ENCODE results near the gene DTL. TPM values are rescaled to one million over a fixed set of nuclear protein-coding genes. Genes with fewer than 3 reads are reported as not detected.

The DTL gene
- total RNA-seq, 2 experiments from 2014 or later, result 86.2 to 97.2 TPM

DNA sequence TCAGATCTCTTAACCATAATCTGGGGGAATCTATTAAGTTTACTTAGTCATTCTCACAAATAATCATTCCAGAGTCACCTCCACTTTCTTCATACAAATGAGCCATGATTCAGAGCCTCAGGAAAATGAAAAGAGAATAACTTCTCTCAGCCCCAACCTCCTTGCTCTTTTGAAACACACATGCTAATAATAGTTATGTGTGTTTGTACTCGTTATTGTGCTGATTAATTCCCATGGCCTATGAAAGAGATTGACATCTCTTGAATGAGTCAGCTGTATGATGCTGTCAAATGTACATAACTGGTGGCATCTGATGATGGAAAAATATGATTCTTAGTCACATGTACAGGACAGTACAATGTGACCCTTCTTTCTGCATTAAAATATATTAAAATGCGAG is 41.5 kb downstream of the DTL start:
- peaks cover 44% of the 10 kb centered on the region for H3K36me3 Mint-ChIP-seq
- H3K27ac Mint-ChIP-seq, result no peak overlapping the region
- CTCF ChIA-PET, result interaction anchor here (1.4 to 1.6 kb wide), 2 partner anchors 15 to 379 kb away, joined by 3 to 5 read pairs; no protein-coding TSS in a partner anchor
- H3K4me1 Mint-ChIP-seq, result no peaks in the 10 kb centered on the region
- no peaks in the 10 kb centered on the region for H3K9me3 Mint-ChIP-seq (ENCODE audit: low read depth)
- no peaks in the 10 kb centered on the region for H3K27me3 Mint-ChIP-seq
- no peak for DNase-seq
- no peak for ATAC-seq
- no peak overlapping the region for H3K4me3 Mint-ChIP-seq

DNA sequence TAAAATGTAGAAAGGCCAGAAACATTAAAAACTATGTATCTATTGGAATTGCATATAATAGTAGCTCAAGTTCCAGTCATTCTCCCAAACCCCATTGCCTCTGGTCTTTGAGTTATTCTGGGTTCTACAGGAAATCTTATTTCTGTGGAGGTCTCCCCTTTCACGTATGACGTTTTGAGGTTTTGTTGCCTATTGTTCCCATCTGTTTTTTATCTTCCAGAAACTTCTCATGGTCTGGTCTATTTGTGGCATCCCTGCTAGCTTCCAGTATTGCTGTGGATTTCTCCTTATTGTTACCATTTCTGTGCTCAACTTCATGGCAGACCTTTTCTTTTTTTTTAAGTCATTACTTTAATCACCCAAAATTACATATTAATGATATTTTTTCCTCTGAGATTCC is 43.3 kb downstream of the DTL start:
- ATAC-seq (no peak), DNase-seq (no peak)
- Mint-ChIP-seq H3K4me1 (no peaks in the 10 kb centered on the region), H3K27me3 (no peaks in the 10 kb centered on the region), H3K27ac (no peak overlapping the region), H3K4me3 (no peak overlapping the region), H3K36me3 (peaks cover 41% of the 10 kb centered on the region), H3K9me3 (ENCODE audit: low read depth) (no peaks in the 10 kb centered on the region)
- CTCF ChIA-PET, result interaction anchor here (1.2 to 1.5 kb wide), 3 partner anchors 9 to 380 kb away, joined by 3 to 4 read pairs (median 3); no protein-coding TSS in a partner anchor

DNA sequence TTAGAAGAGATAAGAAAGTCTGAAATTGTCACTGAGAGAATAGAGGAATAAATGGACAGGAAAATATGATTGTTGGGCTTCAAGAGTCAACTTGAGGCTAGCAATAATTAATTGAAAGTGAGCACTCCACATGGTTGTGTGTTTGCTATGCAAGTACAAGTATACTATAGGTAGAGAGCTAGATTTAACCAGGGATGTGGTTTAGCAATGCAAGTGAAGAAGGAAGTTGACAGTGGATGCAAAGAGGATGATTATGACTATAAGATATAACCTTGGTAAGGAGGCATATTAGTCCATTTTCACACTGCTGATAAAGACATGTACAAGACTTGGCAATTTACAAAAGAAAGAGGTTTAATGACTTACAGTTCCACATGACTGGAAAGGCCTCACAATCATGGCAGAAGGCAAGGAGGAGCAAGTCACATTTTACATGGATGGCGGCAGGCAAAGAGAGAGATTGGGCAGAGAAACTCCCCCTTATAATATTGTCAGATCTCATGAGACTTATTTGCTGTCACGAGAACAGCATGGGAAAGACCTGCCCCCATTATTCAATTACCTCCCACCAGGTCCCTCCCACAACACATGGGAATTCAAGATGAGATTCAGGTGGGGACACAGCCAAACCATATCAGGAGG is 47.3 kb downstream of the DTL start:
- no peak overlapping the region for H3K27ac Mint-ChIP-seq
- peaks cover 37% of the 10 kb centered on the region for H3K36me3 Mint-ChIP-seq
- no peaks in the 10 kb centered on the region for H3K27me3 Mint-ChIP-seq
- no peak overlapping the region for H3K4me3 Mint-ChIP-seq
- DNase-seq (no peak), ATAC-seq (peak; percentile 45)
- CTCF ChIA-PET, result interaction anchor here (1.3 to 2.1 kb wide), 3 partner anchors 12 to 373 kb away, joined by 4 to 5 read pairs (median 5); no protein-coding TSS in a partner anchor
- H3K4me1 Mint-ChIP-seq, result peaks cover 3% of the 10 kb centered on the region
- no peaks in the 10 kb centered on the region for H3K9me3 Mint-ChIP-seq (ENCODE audit: low read depth)

DNA sequence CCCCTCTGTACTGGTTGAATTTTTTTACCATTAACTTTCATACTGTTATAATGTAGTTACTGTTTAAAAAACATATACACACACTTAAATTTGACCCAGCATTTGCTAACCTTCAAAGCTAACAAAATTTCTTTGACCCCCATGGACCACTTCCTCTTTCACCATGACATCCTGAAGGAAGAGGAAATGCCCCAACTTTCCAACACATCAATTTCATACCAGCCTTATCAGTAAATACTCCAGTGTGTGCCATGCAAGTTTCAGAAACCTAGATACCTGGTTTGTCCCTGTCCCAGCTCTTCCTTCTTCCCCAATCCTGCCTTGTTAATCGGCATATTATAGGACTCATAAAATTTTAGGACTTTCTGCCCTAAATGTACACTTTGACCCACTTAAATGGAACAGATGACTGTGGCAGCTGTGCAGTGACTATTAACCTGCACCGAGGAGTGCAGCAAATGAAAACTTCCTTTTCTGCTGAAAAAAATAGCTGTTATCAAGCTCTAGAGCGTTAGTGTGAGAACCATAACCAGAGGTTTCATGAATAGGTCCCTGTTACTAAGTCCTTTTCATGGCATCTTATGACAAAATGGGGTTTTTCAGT is 54.1 kb downstream of the DTL start:
- Mint-ChIP-seq H3K36me3 (peaks cover 79% of the 10 kb centered on the region), H3K4me3 (no peak overlapping the region), H3K4me1 (peaks cover 17% of the 10 kb centered on the region), H3K27me3 (no peaks in the 10 kb centered on the region), H3K27ac (peak overlapping the region; percentile 14), H3K9me3 (ENCODE audit: low read depth) (no peaks in the 10 kb centered on the region)
- DNase-seq (no peak), ATAC-seq (no peak)
- CTCF ChIA-PET, result interaction anchor here (1.3 to 2.0 kb wide), 2 partner anchors 18 to 54 kb away, joined by 3 to 7 read pairs; partner anchors contain the start of genes DTL and INTS7

DNA sequence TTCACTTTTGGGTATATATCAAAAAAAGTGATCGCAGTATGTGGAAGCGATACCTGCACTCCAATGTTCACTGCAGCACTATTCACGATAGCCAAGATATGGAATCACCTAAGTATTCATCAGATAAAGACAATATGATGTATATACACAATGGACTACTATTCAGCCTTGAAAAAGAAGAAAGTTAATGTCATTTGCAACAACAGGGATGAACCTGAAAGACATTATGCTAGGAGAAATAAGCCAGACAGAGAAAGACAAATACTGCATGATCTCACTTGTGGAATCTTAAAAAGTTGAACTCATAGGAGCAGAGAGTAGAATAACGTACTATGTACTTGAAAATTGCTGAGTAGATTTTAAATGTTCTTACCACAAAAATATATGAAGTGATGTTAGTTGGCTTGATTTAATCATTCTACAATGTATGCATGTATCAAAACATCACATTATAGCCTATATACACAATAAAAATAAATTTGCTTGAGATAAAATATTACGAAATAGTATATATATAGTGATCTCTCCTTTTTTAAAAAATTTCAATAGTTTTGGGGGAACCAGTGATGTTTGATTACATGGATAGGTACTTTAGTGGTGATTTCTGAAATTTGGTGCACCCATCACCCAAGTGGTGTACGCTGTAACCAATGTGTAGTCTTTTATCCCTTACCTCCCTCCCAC is 56.0 kb downstream of the DTL start:
- Mint-ChIP-seq H3K27ac (no peak overlapping the region), H3K27me3 (no peaks in the 10 kb centered on the region), H3K9me3 (ENCODE audit: low read depth) (no peaks in the 10 kb centered on the region), H3K4me1 (peaks cover 27% of the 10 kb centered on the region), H3K4me3 (no peak overlapping the region), H3K36me3 (peaks cover 83% of the 10 kb centered on the region)
- DNase-seq (no peak), ATAC-seq (no peak)
- CTCF ChIA-PET, result no interaction called here

DNA sequence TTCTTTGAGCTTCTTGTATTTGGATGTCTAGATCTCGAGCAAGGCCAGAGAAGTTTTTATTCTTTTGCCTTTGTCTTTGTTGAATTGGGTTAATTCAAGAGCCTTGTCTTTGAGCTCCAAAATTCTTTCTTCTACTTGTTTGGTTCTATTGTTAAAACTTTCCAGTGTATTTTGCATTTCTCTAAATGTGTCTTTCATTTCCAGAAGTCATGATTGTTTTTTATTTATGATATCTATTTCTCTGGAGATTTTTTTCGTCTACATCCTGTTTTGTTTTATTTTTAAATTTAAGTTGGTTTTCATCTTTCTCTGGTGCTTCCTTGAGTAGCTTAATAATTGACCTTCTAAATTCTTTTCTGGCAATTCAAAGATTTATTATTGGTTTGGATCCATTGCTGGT is 61.8 kb downstream of the DTL start:
- Mint-ChIP-seq H3K27ac (no peak overlapping the region), H3K9me3 (ENCODE audit: low read depth) (no peaks in the 10 kb centered on the region), H3K27me3 (no peaks in the 10 kb centered on the region), H3K4me3 (no peak overlapping the region), H3K36me3 (peaks cover 85% of the 10 kb centered on the region), H3K4me1 (peaks cover 21% of the 10 kb centered on the region)
- ATAC-seq, result no peak
- CTCF ChIA-PET, result interaction anchor here (1.1 to 1.6 kb wide), 5 partner anchors 10 to 358 kb away, joined by 3 to 7 read pairs (median 5); partner anchors contain the start of genes DTL and INTS7
- DNase-seq, result no peak

DNA sequence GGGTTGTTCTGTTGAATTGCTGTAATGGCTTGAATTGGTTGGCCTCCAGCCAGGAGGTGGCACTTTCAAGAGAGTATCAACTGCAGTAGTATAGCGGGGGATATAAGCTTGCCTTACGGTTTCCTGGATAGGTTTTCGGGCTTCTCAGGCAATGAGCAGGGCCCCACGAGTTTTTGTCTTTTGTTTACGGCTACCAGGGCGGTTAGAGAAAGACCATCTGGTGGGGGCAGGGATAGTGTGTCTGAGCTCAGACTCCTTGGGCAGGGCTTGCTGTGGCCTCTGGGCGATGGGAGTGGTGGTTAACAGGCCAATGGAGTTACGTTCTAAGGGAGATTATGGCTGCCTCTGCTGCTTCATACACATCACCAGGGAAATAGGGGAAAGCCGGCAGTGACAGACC is 62.8 kb downstream of the DTL start:
- CTCF ChIA-PET, result interaction anchor here (1.5 to 1.6 kb wide), 2 partner anchors 9 to 193 kb away, joined by 4 to 5 read pairs; no protein-coding TSS in a partner anchor
- no peaks in the 10 kb centered on the region for H3K9me3 Mint-ChIP-seq (ENCODE audit: low read depth)
- H3K27me3 Mint-ChIP-seq, result no peaks in the 10 kb centered on the region
- H3K27ac Mint-ChIP-seq, result no peak overlapping the region
- DNase-seq, result no peak
- no peak overlapping the region for H3K4me3 Mint-ChIP-seq
- ATAC-seq, result no peak
- peaks cover 21% of the 10 kb centered on the region for H3K4me1 Mint-ChIP-seq
- peaks cover 83% of the 10 kb centered on the region for H3K36me3 Mint-ChIP-seq

DNA sequence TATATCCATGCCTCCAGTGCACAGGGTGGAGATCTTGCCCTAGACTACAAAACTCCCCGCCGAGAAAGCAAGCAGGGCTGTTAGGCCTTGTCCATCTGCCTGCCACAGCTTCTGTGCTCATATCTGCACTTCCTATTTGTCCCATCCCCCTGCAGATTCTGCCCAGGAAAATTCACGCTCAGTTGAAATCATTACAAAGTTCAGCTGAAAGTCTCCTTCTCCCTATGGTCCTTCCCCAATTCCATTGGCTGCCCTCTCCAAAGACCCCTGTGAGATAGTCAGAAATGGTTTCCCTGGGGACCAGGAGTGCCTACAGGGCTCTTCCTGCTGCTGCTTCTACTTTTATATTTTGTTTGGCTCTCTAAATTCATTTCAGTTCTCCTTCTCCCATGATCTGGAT is 63.2 kb downstream of the DTL start:
- CTCF ChIA-PET, result no interaction called here
- H3K4me1 Mint-ChIP-seq, result peaks cover 21% of the 10 kb centered on the region
- no peak for DNase-seq
- H3K9me3 Mint-ChIP-seq (ENCODE audit: low read depth), result no peaks in the 10 kb centered on the region
- no peak for ATAC-seq
- no peaks in the 10 kb centered on the region for H3K27me3 Mint-ChIP-seq
- peaks cover 81% of the 10 kb centered on the region for H3K36me3 Mint-ChIP-seq
- H3K4me3 Mint-ChIP-seq, result no peak overlapping the region
- H3K27ac Mint-ChIP-seq, result no peak overlapping the region

DNA sequence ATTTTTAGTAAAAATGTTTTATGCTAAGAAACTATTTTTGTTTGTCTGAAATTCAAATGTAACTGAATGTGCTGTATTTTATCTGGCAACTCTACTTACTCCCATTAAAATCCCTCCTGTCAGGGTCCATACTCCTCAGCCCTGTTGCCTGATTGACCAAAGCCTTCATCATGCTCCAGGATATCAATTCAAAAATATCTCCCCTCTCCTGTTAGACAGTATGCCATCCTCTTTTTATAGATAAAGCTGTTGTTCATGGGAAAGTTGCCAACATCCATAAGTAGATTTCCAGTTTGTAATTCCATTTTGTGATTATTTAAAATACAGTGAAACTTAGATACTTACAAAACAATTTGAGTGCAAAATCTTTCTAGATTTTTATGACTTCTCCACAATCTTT is 65.7 kb downstream of the DTL start:
- peaks cover 11% of the 10 kb centered on the region for H3K4me1 Mint-ChIP-seq
- H3K36me3 Mint-ChIP-seq, result peaks cover 81% of the 10 kb centered on the region
- ATAC-seq, result no peak
- no peak for DNase-seq
- no peaks in the 10 kb centered on the region for H3K27me3 Mint-ChIP-seq
- no peak overlapping the region for H3K4me3 Mint-ChIP-seq
- H3K27ac Mint-ChIP-seq, result peak overlapping the region; percentile 3
- CTCF ChIA-PET, result interaction anchor here (1.2 to 2.0 kb wide), 2 partner anchors 38 to 185 kb away, joined by 3 to 5 read pairs; no protein-coding TSS in a partner anchor
- H3K9me3 Mint-ChIP-seq (ENCODE audit: low read depth), result no peaks in the 10 kb centered on the region

DNA sequence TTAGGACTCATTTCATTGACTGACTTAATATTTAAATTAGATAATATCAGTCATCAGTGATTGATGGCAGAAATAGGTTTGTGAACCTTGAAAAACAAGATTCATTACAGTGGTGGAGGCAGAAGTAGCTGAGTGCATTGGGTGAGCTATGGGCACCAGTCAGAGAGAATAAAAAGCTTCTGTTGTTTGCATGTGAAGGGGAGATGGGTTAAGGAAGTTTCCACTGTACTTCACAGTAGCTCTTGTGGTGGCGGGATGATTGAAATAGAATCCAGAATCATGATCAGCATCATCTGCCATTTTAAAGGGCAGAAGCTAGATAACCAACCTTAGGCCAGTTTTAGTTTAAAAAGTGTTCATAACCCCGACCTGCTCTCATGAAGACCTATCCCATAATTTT is 66.2 kb downstream of the DTL start:
- no peak for DNase-seq
- Mint-ChIP-seq H3K27me3 (no peaks in the 10 kb centered on the region), H3K4me1 (peaks cover 11% of the 10 kb centered on the region), H3K36me3 (peaks cover 78% of the 10 kb centered on the region), H3K4me3 (no peak overlapping the region), H3K9me3 (ENCODE audit: low read depth) (no peaks in the 10 kb centered on the region), H3K27ac (no peak overlapping the region)
- CTCF ChIA-PET, result interaction anchor here (1.0 to 2.0 kb wide), 5 partner anchors 17 to 354 kb away, joined by 3 to 8 read pairs (median 4); no protein-coding TSS in a partner anchor
- ATAC-seq, result no peak

DNA sequence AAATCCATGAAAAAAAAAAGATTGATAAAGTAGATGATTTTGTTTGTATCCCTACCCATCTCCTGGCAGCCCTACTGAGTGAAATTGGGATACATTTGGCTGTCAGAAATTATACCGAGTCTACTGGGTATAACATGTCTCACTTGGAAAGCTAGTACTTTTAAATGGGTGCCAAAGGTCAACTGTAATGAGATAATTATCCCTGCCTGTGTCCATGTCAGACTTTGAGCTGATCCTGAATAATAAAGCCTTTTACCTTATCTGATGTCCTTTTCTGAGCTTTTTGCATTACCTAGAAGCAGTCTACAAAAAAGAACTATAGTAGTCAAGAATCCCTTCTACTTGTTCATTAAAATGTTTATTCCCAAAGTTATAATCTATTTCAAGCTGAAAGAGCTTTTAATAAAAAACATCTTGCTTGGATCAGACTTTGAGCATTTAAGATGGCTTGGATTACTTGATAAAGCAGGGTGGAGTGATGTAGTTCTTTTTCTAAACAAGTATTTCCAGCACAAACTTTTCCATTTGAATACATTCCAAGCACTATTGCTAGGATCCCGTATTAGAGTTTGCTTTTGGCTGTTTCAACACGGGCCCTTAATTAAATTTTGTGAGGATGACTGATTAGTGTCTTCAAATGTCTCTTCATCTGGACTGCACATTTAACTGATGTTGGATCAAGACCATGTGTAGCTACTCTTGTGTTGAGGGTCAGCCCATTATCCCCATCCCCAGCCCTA is 69.2 kb downstream of the DTL start:
- ATAC-seq, result no peak
- no peak overlapping the region for H3K4me3 Mint-ChIP-seq
- H3K4me1 Mint-ChIP-seq, result peaks cover 8% of the 10 kb centered on the region
- H3K27me3 Mint-ChIP-seq, result no peaks in the 10 kb centered on the region
- CTCF ChIA-PET, result interaction anchor here (0.6 to 2.0 kb wide), 4 partner anchors 33 to 407 kb away, joined by 3 to 5 read pairs (median 4); no protein-coding TSS in a partner anchor
- H3K36me3 Mint-ChIP-seq, result peaks cover 61% of the 10 kb centered on the region
- no peak for DNase-seq
- no peak overlapping the region for H3K27ac Mint-ChIP-seq
- H3K9me3 Mint-ChIP-seq (ENCODE audit: low read depth), result no peaks in the 10 kb centered on the region

DNA sequence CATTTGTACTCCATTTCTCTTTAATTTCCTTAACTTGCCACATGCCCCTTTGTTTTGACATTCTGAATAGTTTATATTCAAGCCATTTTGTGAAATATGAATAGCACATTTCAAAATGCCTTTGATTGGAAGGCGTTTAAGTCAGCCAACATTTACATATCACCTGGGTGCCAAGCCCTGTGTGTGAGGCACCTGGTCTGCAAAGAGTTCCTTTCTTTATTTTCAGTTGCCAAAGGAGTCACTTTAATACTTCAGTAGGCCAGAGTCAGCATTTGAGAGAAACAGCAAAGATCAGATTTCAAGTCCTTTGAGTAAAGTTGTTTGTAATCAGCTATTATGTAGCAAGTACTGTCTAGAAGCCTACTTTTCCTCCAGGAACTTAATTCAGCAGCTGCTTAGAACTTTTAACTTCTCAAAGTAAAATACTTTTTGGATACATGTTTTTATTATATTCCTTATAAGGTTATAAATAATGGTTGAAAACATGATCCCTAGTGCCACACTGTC is 70.8 kb downstream of the DTL start:
- Mint-ChIP-seq H3K27ac (no peak overlapping the region), H3K4me3 (no peak overlapping the region), H3K36me3 (peaks cover 48% of the 10 kb centered on the region), H3K27me3 (no peaks in the 10 kb centered on the region), H3K9me3 (ENCODE audit: low read depth) (no peaks in the 10 kb centered on the region), H3K4me1 (peaks cover 3% of the 10 kb centered on the region)
- CTCF ChIA-PET, result interaction anchor here (1.4 to 2.0 kb wide), 2 partner anchors 9 to 43 kb away, joined by 4 to 5 read pairs; no protein-coding TSS in a partner anchor
- DNase-seq (no peak), ATAC-seq (no peak)

DNA sequence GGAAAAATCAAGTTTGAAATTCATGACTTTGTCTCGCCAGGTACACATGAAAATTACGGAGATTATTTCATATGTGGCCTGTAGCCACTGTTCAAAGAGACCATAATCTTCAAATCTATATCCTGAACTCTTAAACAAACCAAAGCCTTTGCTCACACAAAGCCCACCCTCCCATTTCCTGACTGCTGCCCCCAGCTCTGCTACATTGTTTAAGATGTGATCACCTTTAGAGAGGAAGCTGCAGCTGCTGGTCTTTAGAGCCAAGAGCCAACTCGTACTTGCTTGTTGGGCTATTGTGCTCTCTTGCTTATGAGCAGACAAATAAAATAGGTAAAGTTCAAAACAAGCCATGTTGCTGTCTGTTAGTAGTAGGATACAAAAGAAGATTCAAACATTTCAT is 71.9 kb downstream of the DTL start:
- ATAC-seq (no peak), DNase-seq (no peak)
- H3K27ac Mint-ChIP-seq, result no peak overlapping the region
- no peaks in the 10 kb centered on the region for H3K27me3 Mint-ChIP-seq
- peaks cover 3% of the 10 kb centered on the region for H3K4me1 Mint-ChIP-seq
- H3K36me3 Mint-ChIP-seq, result peaks cover 41% of the 10 kb centered on the region
- CTCF ChIA-PET, result interaction anchor here (1.4 to 1.9 kb wide), 2 partner anchors 10 to 350 kb away, joined by 4 read pairs; no protein-coding TSS in a partner anchor
- H3K4me3 Mint-ChIP-seq, result no peak overlapping the region
- no peaks in the 10 kb centered on the region for H3K9me3 Mint-ChIP-seq (ENCODE audit: low read depth)

Data from activated CD8-positive, alpha-beta memory T cell treated with anti-CD3 and anti-CD28 coated beads, Interleukin-2, amount 10 ng/mL, durations not matched to agents 7 days and 5 days (primary cell).